Measurements from ENCODE around the gene TUBA1C.
"Not testable (repeated sequence)": the region's sequence is repeated elsewhere in the genome, so short reads cannot be mapped to it uniquely, and the experiment has no call there.

Gene TUBA1C

DNA sequence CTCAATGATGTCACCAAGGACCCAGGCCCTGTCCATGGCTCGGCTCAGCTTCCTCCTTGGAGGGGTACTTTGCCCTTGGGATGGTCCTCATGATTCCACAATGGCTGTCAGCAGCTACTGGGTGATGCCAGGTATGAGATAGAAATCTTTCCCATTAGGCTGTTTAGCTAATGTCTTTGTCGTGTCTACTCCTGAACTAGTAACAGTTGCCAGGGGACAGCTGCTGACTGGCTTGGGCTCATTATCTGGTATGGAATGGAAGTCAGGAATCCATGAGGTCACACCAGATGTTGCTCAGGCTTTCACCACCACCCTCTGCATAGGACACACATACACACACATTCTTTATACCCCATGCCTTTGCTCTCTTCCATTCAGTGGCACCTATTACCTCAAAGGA is 39.3 kb downstream of the TUBA1C start:
- no peak overlapping the region for H3K4me3 ChIP-seq (ENCODE audit: low read depth, low read length)
- TF ChIP-seq, protein P1, sequence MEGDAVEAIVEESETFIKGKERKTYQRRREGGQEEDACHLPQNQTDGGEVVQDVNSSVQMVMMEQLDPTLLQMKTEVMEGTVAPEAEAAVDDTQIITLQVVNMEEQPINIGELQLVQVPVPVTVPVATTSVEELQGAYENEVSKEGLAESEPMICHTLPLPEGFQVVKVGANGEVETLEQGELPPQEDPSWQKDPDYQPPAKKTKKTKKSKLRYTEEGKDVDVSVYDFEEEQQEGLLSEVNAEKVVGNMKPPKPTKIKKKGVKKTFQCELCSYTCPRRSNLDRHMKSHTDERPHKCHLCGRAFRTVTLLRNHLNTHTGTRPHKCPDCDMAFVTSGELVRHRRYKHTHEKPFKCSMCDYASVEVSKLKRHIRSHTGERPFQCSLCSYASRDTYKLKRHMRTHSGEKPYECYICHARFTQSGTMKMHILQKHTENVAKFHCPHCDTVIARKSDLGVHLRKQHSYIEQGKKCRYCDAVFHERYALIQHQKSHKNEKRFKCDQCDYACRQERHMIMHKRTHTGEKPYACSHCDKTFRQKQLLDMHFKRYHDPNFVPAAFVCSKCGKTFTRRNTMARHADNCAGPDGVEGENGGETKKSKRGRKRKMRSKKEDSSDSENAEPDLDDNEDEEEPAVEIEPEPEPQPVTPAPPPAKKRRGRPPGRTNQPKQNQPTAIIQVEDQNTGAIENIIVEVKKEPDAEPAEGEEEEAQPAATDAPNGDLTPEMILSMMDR (IDR thresholded peaks at IDR 0.05; ENCODE audit: control insufficient read depth, extremely low read depth, insufficient read depth): no peak
- no peak for DNase-seq (ENCODE audit: low read depth)

DNA sequence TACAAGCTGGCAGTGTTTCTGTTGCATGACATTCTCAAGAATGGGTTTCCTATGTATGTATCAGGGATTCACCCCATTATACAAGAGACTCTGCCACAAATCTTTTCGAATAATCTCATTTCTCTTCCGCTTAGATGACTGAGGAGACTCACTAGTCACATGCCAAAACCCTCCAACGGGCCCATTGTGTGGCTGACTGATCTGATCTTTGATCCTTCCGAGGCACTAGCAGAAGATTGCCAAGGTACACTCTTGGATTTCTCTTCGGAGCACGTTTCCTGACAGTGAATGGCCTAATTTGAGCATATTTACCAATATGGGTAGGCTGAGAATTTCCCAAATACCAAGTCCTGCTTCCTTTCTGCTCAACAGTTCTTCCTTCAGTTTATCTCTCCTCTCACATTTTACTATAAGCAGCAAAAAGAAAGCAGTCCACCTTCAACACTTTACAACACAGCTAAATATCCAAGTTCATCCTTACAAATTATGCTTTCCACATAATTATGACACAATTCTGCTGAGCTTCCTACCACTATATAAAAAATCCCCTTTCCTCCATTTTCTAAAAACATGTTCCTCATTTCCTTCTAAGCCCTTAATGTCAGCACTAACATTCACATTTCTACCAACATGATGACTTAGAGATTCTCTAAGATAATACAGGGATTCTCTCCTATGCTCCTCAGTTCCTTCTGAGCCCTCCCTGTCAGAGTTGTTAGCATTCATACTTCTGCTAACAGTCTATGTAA is 41.1 kb downstream of the TUBA1C start:
- no peak overlapping the region for H3K4me3 ChIP-seq (ENCODE audit: low read depth, low read length)
- no peak for DNase-seq (ENCODE audit: low read depth)
- TF ChIP-seq, protein P1 (IDR thresholded peaks at IDR 0.05; ENCODE audit: control insufficient read depth, extremely low read depth, insufficient read depth): no peak

DNA sequence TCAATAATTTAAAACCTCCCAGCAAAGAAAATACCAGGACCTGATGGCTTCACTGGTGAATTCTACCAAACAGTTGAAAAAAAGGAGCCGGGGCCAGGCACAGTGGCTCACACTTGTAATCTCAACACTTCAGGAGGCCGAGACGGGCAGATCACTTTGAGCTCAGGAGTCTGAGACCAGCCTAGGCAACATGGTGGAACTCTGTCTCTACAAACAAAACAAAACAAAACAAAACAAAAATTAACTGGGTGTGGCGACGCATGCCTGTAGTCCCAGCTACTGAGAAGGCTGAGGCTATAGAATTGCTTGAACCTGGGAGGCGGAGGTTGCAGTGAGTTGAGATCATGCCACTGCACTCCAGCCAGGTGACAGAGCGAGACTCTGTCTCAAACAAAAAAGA is 44.5 kb downstream of the TUBA1C start:
- no peak for DNase-seq (ENCODE audit: low read depth)
- TF ChIP-seq, protein P1 (IDR thresholded peaks at IDR 0.05; ENCODE audit: control insufficient read depth, extremely low read depth, insufficient read depth): no peak

DNA sequence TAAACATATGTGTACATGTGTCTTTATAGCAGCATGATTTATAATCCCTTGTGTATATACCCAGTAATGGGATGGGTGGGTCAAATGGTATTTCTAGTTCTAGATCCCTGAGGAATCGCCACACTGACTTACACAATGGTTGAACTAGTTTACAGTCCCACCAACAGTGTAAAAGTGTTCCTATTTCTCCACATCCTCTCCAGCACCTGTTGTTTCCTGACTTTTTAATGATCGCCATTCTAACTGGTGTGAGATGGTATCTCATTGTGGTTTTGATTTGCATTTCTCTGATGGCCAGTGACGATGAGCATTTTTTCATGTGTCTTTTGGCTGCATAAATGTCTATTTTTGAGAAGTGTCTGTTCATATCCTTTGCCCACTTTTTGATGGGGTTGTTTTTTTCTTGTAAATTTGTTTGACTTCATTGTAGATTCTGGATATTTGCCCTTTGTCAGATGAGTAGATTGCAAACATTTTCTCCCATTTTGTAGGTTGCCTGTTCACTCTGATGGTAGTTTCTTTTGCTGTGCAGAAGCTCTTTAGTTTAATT is 45.6 kb downstream of the TUBA1C start:
- not testable (repeated sequence) for H3K4me3 ChIP-seq (ENCODE audit: low read depth, low read length); DNase-seq (ENCODE audit: low read depth)

More for the DNA sequence above, 44.5 kb downstream of the TUBA1C start:
- no peak overlapping the region for H3K4me3 ChIP-seq (ENCODE audit: low read depth, low read length)

DNA sequence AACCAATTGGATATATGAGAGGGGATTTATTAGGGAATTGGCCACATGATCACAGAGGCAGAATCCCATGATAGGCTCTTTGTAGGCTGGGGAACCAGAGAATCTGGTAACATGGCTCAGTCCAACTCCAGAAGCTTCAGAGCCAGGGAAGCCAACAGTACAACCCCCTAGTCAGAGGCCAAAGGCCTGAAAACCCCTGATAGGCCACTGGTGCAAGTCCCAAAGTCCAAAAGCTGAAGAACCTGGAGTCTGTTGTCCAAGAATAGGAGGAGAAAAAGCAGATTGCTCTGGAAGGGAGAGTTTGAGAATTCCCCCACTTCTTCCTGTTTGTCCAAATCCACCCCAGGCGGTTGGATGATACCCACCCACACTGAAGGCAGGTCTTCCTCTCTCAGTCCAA is 49.9 kb downstream of the TUBA1C start:
- TF ChIP-seq, protein P1 (IDR thresholded peaks at IDR 0.05; ENCODE audit: control insufficient read depth, extremely low read depth, insufficient read depth): no peak
- DNase-seq (ENCODE audit: low read depth): no peak
- H3K4me3 ChIP-seq (ENCODE audit: low read depth, low read length): no peak overlapping the region

DNA sequence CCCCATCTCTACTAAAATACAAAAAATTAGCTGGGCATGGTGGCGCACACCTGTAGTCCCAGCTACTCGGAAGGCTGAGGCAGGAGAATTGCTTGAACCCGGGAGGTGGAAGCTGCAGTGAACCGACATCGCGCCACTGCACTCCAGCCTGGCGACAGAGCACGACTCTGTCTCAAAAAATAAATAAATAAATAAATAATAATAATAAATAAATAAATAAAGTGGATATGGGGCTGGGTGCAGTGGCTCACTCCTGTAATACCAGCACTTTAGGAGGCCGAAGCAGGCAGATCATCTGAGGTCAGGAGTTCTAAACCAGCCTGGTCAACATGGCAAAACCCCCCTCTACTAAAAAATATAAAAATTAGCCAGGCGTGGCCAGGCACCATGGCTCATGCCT is 52.2 kb downstream of the TUBA1C start:
- not testable (repeated sequence) for DNase-seq (ENCODE audit: low read depth); H3K4me3 ChIP-seq (ENCODE audit: low read depth, low read length)

DNA sequence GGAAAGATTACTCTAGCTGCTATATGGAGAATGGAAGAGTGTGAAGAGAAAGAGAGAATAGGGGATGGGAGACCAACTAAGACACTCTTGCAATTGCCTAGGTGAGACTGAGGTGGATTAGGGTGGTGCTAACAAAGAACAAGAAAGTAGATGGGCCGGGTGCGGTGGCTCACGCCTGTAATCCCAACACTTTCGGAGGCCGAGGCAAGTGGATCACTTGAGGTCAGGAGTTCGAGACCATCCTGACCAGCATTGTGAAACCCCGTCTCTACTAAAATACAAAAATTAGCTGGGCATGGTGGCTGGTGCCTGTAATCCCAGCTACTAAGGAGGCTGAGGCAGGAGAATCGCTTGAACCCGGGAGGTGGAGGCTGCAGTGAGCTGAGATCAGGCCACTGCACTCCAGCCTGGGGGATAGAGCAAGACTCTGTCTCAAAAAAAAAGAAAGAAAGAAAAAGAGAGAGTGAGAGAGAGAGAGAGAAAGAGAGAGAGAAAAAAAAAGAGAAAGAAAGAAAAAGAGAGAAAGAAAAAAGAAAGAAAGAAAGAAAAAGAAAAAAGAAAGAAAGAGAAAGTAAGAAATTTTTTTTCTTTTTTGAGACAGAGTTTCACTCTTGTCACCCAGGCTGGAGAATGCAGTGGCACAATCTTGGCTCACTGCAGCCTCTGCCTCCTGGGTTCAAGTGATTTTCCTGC is 55.7 kb downstream of the TUBA1C start:
- not testable (repeated sequence) for DNase-seq (ENCODE audit: low read depth)

DNA sequence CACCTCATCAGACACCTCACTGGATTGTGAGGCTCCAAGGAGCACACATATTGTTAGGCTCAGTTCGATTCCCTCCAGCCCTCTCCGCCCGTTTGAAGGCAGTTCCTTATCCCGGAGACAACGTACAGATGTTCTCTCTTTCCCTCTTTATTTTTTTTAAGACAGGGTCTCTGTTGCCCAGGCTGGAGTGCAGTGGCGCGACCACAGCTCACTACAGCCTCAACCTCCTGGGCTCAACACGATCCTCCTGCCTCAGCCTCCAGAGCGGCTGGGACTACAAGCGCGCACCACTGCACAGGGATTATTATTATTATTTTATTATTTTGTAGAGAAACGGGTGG is 57.5 kb downstream of the TUBA1C start:
- no peak for DNase-seq (ENCODE audit: low read depth)
- H3K4me3 ChIP-seq (ENCODE audit: low read depth, low read length): peak overlapping the region; percentile 98
- TF ChIP-seq, protein P1 (IDR thresholded peaks at IDR 0.05; ENCODE audit: control insufficient read depth, extremely low read depth, insufficient read depth): no peak

More for the DNA sequence above, 55.7 kb downstream of the TUBA1C start:
- H3K4me3 ChIP-seq (ENCODE audit: low read depth, low read length): not testable (repeated sequence)

Measured in LNCaP clone FGC (cell line).